Upper lobe of left lung (tissue), 4 donors: Measurements from ENCODE around the gene UBE4B.
"Not testable (repeated sequence)": the region's sequence is repeated elsewhere in the genome, so short reads cannot be mapped to it uniquely, and the experiment has no call there.

Experiments used
- CTCF ChIP-seq, 6 experiments: fragments of 450-650 bp in 4 of 6; fragments of 200-600 bp in 2 of 6; sonication (generic) in 2 of 6; IDR thresholded peaks; one replicate each; pipeline ENCODE4 v1.5.1; 2016 to 2019; ENCODE audit warnings: antibody characterized with exemption in 6 of 6
- EP300 ChIP-seq, 4 donors: sonication (generic); formaldehyde crosslinking; IDR thresholded peaks; one replicate each; pipeline ENCODE4 v1.5.1; 2017; ENCODE audit warnings: antibody characterized with exemption in 4 of 4, control low read depth in 2 of 4

- TF ChIP-seq CTCF, EP300 (IDR thresholded peaks at IDR 0.05): not testable (repeated sequence)
Measured at GRCh38 chr1:10205206-10205605, 172.4 kb downstream of the UBE4B start.
